MG63 (cell line): Measurements from ENCODE around the gene QDPR. TPM values are rescaled to one million over a fixed set of nuclear protein-coding genes. Genes with fewer than 3 reads are reported as not detected.
"Not testable (repeated sequence)": the region's sequence is repeated elsewhere in the genome, so short reads cannot be mapped to it uniquely, and the experiment has no call there.

Experiments used
- DNase-seq: peaks from one replicate; pipeline ENCODE4 v3.0.0-alpha.2; 2020
- H3K27me3 ChIP-seq: fragments of 250-450 bp; sonication (Bioruptor Pico); 2 replicates; pipeline ENCODE4 v1.5.1; 2020; ENCODE audit warnings: mild to moderate bottlenecking, moderate library complexity
- H3K36me3 ChIP-seq: fragments of 250-450 bp; sonication (Bioruptor Pico); 2 replicates; pipeline ENCODE4 v1.5.1; 2020; ENCODE audit warnings: mild to moderate bottlenecking, moderate library complexity
- H3K4me3 ChIP-seq: fragments of 250-450 bp; sonication (Bioruptor Pico); 2 replicates; pipeline ENCODE4 v1.5.1; 2020; ENCODE audit warnings: mild to moderate bottlenecking, moderate library complexity
- H3K9me3 ChIP-seq: fragments of 250-450 bp; sonication (Bioruptor Pico); 2 replicates; pipeline ENCODE4 v1.5.1; 2020; ENCODE audit warnings: mild to moderate bottlenecking, moderate library complexity
- total RNA-seq: library from RNA; depleted of rRNA; stranded (reverse); fragments of >200 nt; shearing (Covaris generic); gene quantifications from 2 replicates; pipeline ENCODE4 v1.2.3, GENCODE V29; 2014; ENCODE audit warnings: low replicate concordance; rRNA removed

QDPR gene
- total RNA-seq, 1 experiment from 2014 or later: 14.9 TPM

DNA sequence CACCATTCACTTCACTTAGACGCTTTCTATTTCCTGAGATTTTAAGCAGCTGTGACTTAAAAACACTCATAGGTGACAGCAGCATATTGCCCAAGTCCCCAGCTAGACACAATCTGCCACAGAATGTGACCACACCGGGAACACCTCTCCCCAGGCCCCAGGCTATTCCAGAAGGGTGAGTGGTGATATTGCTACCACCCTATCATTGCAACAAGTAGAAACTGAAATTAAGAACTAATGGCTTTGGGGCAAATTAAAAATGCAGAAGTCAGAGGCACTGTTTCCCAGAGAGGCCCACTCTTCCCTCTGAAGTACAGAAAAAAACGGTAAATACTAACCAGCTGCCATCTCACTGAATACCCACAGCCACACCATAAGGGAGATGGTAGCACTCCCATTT lies 35.0 kb downstream of the QDPR start:
- DNase-seq: no peak
- H3K9me3 ChIP-seq: no peaks in the 10 kb centered on the region
- no peaks in the 10 kb centered on the region for H3K27me3 ChIP-seq
- H3K4me3 ChIP-seq: no peak overlapping the region
- no peaks in the 10 kb centered on the region for H3K36me3 ChIP-seq

DNA sequence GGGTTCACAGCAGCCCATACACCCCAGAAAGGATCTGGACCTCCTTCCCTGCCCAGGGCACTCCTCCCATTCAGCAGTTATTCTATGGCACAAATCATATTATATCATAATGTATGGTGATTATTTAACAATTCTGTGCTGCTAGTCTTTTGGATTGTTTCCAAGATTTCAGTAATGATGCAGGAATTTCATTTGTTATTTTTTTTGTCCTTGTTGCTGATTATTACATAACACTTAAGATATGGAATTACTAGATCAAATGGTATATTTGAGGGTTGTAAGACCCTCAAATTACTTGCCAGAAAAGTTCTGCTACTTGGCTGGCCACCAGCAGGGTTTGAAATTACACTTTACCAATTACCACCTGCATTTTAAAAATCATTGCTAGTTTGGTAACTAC lies 36.4 kb downstream of the QDPR start:
- Histone ChIP-seq H3K36me3 (no peaks in the 10 kb centered on the region), H3K4me3 (no peak overlapping the region), H3K27me3 (no peaks in the 10 kb centered on the region), H3K9me3 (no peaks in the 10 kb centered on the region)
- DNase-seq: no peak

DNA sequence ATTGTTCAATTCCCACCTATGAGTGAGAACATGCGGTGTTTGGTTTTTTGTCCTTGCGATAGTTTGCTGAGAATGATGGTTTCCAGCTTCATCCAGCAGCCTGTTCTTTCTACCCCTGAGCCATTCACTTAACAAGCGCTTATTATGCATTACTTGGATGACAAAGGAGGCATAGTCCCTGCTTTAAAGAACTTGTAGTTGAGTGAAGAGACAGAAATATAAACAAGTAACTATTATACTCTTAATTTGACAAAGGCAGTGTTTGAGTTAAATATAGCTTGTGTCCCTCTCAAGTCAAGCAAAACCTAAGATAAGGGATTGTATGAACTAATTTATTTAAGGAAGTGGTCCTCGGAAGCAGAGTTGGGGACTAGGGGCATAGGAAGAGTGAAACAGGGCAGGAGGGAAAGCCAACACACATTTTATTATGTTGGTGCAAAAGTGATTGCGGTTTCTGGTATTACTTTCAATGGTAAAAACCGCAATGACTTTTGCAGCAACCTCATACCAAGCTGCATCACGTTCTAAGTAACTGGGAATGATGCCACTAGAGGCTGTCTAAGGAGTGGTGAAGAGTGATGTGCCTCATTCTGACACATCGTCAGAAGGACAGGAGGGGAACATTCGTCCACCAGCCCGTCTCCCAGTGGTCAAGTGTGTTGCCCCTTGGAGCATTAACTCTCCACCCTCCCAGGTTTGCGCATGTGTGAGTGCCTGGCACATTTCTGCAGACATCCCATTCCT lies 41.8 kb downstream of the QDPR start:
- DNase-seq: no peak
- H3K9me3 ChIP-seq: no peaks in the 10 kb centered on the region
- H3K36me3 ChIP-seq: no peaks in the 10 kb centered on the region
- no peak overlapping the region for H3K4me3 ChIP-seq
- H3K27me3 ChIP-seq: no peaks in the 10 kb centered on the region

DNA sequence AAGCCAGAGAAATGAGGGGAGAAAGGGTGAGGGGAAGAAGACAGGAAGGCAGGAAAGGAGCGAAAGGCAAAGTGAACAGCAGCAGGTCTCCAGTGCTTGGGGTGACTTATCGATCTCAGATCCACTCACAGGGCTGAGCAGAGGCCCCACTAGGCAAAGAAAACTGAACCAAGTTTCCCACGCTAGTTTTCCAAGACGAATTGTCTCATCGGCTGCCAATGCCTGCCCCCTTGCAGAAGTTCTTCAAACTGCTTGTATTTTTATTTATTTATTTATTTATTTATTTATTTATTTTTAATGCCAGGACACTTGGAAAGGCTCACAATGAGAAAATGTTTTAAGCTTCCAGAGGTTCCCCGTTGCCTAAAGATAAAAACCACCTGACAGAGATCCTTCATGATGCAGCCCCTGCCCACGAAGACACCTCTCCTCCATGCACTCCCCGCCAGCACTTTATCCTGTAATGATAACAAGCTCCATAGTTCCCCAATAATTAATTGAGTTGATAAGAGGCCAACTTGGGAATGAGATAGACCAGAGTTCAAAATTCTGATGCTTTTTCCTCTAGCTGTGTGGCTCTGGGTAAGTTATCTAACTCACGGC lies 43.2 kb downstream of the QDPR start:
- Histone ChIP-seq H3K9me3 (no peaks in the 10 kb centered on the region), H3K36me3 (no peaks in the 10 kb centered on the region), H3K4me3 (no peak overlapping the region), H3K27me3 (no peaks in the 10 kb centered on the region)
- no peak for DNase-seq

DNA sequence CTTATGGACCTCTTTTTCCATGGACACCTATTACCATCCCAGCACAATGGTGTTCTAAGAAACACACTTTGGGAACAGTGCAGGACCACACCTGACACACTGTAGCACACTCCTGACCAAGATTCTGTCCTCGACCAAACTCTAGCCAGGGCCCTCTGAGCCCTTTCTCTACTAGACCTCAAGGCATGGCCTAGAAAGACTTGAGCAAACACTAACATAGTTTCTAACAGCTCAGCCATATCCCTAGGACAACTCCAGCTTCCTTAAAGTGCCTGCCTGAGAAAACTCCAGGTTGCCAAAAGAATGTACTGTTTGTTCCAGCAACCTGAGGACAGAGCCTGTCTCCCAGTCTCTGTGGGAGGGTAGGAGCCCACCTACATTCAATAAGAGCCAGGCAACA lies 48.3 kb downstream of the QDPR start:
- Histone ChIP-seq H3K4me3 (no peak overlapping the region), H3K36me3 (no peaks in the 10 kb centered on the region), H3K27me3 (no peaks in the 10 kb centered on the region), H3K9me3 (no peaks in the 10 kb centered on the region)
- DNase-seq: no peak

DNA sequence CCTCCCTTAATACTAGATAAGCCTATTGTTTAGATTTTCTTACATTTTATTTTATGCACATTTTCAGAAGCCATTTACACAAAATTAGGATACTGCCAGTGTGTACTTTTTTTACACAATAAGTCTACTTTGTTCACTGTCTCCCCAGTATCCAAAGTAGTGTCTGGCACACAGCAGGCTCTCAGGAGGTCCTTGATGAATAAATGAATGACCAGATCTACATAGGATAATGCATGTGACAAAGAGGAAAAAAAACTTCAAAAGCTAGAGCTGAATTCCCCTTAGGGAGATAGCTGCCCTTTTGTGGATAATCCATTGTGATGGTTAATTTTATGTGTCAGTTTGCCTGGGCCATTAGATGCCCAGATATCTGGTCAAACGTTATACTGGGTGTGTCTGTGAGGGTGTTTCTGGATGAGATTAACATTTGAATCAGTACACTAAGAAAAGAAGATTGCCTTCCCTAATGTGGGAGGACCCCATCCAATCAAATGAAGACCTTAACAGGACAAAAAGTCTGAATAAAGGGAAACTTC lies 61.6 kb downstream of the QDPR start:
- no peak overlapping the region for H3K4me3 ChIP-seq
- no peaks in the 10 kb centered on the region for H3K27me3 ChIP-seq
- DNase-seq: no peak
- no peaks in the 10 kb centered on the region for H3K36me3 ChIP-seq
- peaks cover 5% of the 10 kb centered on the region for H3K9me3 ChIP-seq

DNA sequence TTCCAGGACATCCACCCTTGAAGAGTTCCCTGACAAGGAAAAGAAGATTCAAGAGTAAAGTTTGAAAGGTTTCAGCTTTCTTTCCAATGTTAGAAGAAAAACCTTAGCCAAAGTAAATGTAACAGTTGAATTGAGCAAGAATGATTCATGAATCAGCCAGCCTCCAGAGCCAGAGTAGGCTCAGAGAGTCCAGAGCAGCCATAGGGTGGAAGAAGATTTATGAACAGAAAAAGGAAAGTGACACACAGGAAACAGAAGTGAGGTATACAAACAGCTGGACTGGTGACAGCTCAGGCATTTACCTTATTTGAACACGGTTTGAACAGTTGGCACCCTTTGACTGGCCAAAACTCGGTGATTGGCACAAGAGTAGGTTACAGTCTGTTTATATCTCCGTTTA lies 63.2 kb downstream of the QDPR start:
- Histone ChIP-seq H3K4me3 (no peak overlapping the region), H3K36me3 (no peaks in the 10 kb centered on the region), H3K27me3 (no peaks in the 10 kb centered on the region), H3K9me3 (peaks cover 5% of the 10 kb centered on the region)
- peak; percentile 55 for DNase-seq

DNA sequence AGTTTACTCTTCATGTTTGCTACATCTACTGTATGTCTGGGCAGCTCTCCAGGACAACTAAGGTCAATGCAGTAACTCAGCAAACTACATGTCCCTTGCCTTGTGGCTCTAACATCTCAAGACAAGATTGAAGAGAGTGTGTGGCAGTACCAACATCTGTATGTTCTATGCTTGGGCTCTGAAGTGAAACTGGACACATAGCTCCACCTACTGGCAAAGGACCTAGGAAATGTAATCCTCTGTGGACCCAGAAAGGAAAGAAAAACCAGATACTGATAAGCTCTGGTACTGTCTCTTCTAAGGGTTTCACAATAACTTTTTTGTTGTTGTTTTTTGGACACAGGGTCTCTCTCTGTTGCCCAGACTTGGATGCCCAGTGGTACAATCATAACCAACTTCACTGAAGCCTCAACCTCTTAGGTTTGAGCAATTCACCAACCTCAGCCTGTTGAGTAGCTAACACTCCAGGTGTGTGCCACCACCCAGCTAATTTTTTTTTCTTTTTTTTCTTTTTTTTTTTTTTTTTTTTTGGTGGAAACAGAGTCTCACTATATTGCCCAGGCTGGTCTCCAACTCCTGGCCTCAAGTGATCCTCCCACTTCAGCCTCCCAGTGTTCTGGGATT lies 64.1 kb downstream of the QDPR start:
- H3K36me3 ChIP-seq: no peaks in the 10 kb centered on the region
- no peaks in the 10 kb centered on the region for H3K27me3 ChIP-seq
- peak; percentile 39 for DNase-seq
- peaks cover 5% of the 10 kb centered on the region for H3K9me3 ChIP-seq
- no peak overlapping the region for H3K4me3 ChIP-seq

DNA sequence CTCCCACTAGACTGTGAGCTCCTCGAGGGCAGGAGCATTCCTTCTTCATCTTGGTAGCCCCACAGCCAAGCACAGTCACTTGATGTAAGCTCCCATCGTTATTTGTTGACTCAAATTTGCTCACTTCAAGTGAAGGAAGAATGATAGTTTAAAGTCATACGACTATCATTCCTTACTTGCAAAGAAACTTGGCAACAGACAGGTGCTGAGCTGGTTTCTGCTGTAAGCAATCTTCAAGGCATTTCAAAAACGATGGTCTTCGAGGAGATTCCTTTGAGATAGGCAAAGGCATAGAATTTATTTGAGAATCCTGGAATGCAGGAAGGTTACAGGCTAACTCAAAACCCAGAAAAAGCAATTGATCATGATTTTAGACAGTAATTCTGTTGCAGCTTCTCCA lies 64.8 kb downstream of the QDPR start:
- Histone ChIP-seq H3K27me3 (no peaks in the 10 kb centered on the region), H3K4me3 (no peak overlapping the region), H3K9me3 (peaks cover 5% of the 10 kb centered on the region), H3K36me3 (no peaks in the 10 kb centered on the region)
- peak; percentile 44 for DNase-seq

DNA sequence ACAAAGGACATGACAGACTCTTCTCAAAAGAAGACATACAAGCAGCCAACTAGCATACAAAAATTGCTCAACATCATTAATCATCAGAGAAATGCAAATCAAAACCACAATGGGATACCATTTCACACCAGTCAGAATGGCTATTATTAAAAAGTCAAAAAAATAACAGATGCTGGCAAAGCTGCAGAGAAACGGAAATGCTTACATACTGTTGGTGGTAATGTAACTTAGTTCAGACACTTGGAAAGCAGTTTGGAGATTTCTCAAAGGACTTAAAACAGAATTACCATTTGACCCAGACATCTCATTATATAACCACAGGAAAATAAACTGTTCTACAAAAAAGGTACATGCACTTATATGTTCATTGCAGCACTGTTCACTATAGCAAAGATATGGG lies 69.4 kb downstream of the QDPR start:
- H3K4me3 ChIP-seq, H3K27me3 ChIP-seq, DNase-seq, H3K9me3 ChIP-seq, H3K36me3 ChIP-seq: not testable (repeated sequence)

DNA sequence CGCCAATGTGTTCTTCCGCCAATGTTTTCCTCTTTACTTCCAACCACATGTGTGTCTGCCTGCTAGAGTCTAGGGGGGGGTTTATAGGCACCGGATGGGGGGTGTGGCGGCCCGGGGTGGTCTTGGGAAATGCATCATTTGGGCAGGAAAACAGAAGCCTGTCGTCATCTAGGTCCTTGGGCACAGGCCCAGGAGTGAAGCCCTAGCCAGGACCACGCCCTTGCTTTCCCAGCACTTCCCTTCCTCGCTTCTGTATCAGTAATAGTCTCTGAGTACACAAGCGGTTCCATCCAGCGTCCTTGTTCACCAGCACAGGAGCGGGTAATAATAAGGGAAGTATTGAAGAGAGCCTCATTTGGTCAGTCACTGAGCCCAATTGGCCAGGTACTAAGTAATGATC lies 74.5 kb downstream of the QDPR start:
- no peak for DNase-seq
- Histone ChIP-seq H3K36me3 (no peaks in the 10 kb centered on the region), H3K4me3 (no peak overlapping the region), H3K27me3 (no peaks in the 10 kb centered on the region), H3K9me3 (no peaks in the 10 kb centered on the region)

DNA sequence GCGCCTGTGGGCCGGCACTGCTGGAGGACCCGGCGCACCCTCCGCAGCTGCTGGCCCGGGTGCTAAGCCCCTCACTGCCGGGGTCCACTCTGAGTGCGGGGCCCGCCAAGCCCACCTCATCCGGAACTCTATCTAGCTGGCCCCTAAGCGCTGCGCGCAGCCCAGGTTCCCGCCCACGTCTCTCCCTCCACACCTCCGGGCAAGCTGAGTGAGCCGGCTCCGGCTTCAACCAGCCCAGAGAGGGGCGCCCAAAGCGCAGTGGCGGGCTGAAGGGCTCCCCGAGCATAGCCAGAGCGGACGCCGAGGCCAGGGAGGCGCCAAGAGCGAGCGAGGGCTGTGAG lies 75.2 kb downstream of the QDPR start:
- DNase-seq: no peak
- no peak overlapping the region for H3K4me3 ChIP-seq
- H3K9me3 ChIP-seq: no peaks in the 10 kb centered on the region
- no peaks in the 10 kb centered on the region for H3K36me3 ChIP-seq
- H3K27me3 ChIP-seq: no peaks in the 10 kb centered on the region

Other genes with a start within 250 kb of the QDPR start
- not detected in 2 replicates for gene CLRN2, start 3.1 kb upstream of the QDPR start, total RNA-seq
- gene LAP3, start 65.1 kb upstream of the QDPR start, total RNA-seq: 83.4 and 102 TPM in 2 replicates
- gene MED28, start 102.6 kb upstream of the QDPR start, total RNA-seq: 10.3 and 18.1 TPM in 2 replicates